ENCODE results near the gene DLD.
"Not testable (repeated sequence)": the region's sequence is repeated elsewhere in the genome, so short reads cannot be mapped to it uniquely, and the experiment has no call there.

Gene DLD

DNA sequence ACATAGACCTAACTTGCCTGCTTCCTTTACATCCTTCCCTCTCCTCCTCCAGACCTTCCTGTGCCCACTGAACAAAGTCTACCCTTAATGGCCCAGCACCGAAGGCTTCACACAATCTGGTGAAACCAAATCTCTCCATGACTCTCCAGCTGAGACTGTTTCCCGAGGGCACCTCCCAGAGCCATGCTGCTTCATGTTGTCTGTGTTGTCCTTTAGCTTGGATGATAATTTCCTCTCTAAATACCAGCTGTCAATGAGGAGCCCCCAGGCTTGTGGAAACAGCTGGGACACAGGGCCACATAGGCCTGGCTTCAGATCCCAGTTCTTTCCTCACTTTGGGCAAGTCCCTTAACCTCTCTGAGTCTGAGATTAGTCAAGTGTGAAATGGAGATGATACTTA is 54.3 kb downstream of the DLD start:
- no peak for DNase-seq (ENCODE audit: low spot score)

GRCh38 chr7:107946451-107946850 is 55.5 kb downstream of the DLD start:
- DNase-seq (ENCODE audit: low spot score), result no peak

- no peak for DNase-seq (ENCODE audit: low spot score)
Observed at GRCh38 chr7:107946881-107947280, 55.9 kb downstream of the DLD start.

- DNase-seq (ENCODE audit: low spot score), result no peak
Observed at GRCh38 chr7:107948645-107949442, 57.9 kb downstream of the DLD start.

DNA sequence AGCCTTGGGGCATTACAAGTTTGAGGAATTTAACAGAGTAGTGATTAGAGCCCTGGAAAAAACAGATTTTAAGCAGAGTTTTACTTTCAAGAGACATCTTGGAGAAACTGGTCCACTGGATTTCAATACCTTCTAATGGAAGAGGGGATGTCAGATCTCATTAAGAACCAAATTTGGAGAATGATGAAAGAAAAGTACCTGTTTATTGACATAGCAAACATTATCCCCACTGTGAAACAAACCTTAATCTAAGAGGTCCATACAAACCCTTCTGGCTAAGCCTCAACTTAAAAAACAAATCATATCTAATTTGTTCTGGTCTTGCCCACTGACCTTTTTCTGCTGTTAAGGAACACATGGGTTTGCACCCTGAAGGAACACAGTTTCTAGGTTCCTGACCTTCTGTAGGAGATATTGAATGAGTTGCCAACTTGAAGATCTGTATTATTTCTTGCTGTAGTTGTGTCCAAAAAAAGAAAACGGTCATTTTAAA is 58.5 kb downstream of the DLD start:
- no peak for DNase-seq (ENCODE audit: low spot score)

GRCh38 chr7:107951172-107951787 is 60.3 kb downstream of the DLD start:
- DNase-seq (ENCODE audit: low spot score), result no peak

DNA sequence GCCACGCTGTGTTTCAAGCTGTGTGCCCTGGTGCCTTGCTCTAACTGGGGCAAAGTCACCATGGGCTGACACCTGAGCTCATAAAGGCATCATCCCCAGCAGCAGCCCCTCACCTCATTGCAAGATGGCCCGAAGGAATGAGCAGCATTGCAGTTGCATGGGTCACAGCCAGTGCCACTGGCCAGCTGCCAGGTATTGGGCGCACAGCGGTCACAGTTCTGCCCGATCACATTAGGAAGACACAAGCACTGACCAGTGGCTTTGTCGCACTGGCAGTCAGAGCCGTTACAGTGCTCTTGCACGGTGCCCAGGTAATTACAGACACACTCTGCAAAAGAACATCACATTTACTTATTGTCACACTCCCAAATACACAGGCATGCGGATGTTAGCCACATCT is 60.9 kb downstream of the DLD start:
- no peak for DNase-seq (ENCODE audit: low spot score)

- DNase-seq (ENCODE audit: low spot score), result no peak
Observed at GRCh38 chr7:107953265-107953923, 62.4 kb downstream of the DLD start.

GRCh38 chr7:107953924-107954303 is 62.9 kb downstream of the DLD start:
- DNase-seq (ENCODE audit: low spot score), result no peak

- no peak for DNase-seq (ENCODE audit: low spot score)
Observed at GRCh38 chr7:107955394-107955793, 64.4 kb downstream of the DLD start.

GRCh38 chr7:107956950-107957349 is 66.0 kb downstream of the DLD start:
- not testable (repeated sequence) for DNase-seq (ENCODE audit: low spot score)

GRCh38 chr7:107957436-107957835 is 66.5 kb downstream of the DLD start:
- no peak for DNase-seq (ENCODE audit: low spot score)

- DNase-seq (ENCODE audit: low spot score), result no peak
Observed at GRCh38 chr7:107958764-107959526, 68.0 kb downstream of the DLD start.

- DNase-seq (ENCODE audit: low spot score), result no peak
Observed at GRCh38 chr7:107959527-107959898, 68.5 kb downstream of the DLD start.

DNA sequence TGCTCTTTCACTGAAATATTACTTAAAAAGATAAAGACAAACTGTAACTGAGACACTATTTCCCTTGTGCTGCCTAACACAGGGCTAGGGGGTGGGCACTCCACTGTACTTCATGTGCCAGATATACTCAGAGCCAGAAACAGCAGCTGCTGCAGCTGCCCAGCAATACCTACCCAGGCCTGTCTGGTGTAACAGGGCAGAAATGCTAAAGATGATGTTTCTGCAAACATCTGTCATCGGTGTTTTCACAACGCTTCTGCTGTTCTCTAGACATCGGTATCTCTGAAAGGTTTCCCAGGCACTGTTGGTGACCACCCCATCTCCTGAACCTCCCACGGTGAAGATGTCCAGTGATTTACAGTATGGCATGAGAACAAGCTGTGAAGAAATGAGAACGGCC is 69.3 kb downstream of the DLD start:
- DNase-seq (ENCODE audit: low spot score), result no peak

GRCh38 chr7:107961405-107961804 is 70.4 kb downstream of the DLD start:
- no peak for DNase-seq (ENCODE audit: low spot score)

GRCh38 chr7:107962817-107963216 is 71.8 kb downstream of the DLD start:
- no peak for DNase-seq (ENCODE audit: low spot score)

DNA sequence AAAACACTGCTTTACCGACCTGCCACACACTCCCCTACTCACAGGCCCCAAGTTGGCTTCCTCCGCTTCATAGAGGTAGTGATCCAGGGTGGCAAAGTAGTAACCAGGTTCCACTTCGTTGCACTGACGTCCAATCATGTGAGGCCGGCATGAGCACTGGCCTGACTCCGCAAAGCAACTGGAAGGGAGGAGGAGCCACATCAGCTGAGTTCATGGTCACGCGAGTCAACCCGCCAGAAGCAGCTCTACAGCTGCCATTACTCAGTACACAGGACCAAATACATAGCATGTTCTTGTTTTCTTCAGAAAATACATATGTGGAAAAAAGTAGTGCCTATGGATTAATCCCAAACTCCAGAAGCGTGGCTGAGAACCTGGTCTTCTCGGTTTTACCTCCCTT is 73.5 kb downstream of the DLD start:
- no peak for DNase-seq (ENCODE audit: low spot score)

- no peak for DNase-seq (ENCODE audit: low spot score)
Observed at GRCh38 chr7:107966711-107967110, 75.7 kb downstream of the DLD start.

DNA sequence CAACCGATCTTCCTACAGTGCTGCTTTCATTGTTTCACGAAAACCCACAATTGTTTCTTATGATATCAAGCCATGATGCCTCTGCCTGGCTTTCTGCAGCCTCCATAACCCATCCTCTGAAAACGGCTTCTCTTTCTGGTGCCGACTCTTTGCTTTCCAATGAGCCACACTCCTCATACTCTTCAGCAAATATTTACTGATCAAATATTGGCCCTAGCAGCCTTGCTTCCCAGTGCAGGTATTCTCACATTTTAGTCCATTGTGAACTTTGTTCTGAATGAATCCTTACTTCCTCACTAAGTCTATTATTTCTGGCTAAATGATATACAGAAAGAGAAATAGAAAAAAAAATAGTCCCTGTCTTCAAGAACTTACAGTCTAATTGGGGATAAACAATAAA is 76.4 kb downstream of the DLD start:
- DNase-seq (ENCODE audit: low spot score), result no peak

- DNase-seq (ENCODE audit: low spot score), result no peak
Observed at GRCh38 chr7:107968449-107968848, 77.5 kb downstream of the DLD start.

GRCh38 chr7:107969856-107970255 is 78.9 kb downstream of the DLD start:
- no peak for DNase-seq (ENCODE audit: low spot score)
